Ovary (tissue), 3 donors: Measurements from ENCODE around the gene IRAK1.

Experiments used
- EP300 ChIP-seq: sonication (generic); formaldehyde crosslinking; IDR thresholded peaks from one replicate; pipeline ENCODE4 v1.6.1; 2017; ENCODE audit warnings: antibody characterized with exemption
- POLR2A ChIP-seq: fragments of 450-650 bp; IDR thresholded peaks from one replicate; pipeline ENCODE4 v1.6.1; 2017; ENCODE audit warnings: antibody characterized with exemption, mild to moderate bottlenecking, moderate library complexity
- TF ChIP-seq, protein P1 (sequence below), 3 donors: fragments of 450-650 bp in 2 of 3; fragments of 200-600 bp in 1 of 3; IDR thresholded peaks; one replicate each; pipeline versions ENCODE4 v1.5.1 to v1.8.0; 2016 to 2022; ENCODE audit warnings: antibody characterized with exemption in 3 of 3, mild to moderate bottlenecking in 1 of 3
- donor health status: DM: no; HTN: no; CAD: no.

DNA sequence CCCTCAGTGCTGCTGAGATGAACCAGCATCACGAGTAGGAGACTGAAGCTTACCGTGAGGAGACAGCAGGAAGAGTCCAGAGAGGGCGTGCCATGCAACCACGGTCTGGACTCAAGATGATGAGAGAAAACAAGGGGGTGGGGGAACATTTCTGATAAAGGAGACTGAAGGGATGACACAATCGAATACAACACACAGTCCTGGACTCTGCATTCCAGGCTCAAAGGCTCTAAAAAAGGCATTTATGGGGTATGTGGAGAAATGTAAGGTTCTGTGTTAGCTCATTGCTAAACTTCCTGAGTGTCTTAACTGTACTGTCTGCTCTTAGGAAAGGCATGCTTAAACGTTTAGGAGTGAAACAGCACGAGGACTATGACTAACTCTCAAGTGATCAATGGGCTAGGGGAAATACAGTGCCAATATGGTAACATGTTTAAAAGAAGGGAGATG lies 20.6 kb upstream of the IRAK1 start:
- TF ChIP-seq, protein P1, sequence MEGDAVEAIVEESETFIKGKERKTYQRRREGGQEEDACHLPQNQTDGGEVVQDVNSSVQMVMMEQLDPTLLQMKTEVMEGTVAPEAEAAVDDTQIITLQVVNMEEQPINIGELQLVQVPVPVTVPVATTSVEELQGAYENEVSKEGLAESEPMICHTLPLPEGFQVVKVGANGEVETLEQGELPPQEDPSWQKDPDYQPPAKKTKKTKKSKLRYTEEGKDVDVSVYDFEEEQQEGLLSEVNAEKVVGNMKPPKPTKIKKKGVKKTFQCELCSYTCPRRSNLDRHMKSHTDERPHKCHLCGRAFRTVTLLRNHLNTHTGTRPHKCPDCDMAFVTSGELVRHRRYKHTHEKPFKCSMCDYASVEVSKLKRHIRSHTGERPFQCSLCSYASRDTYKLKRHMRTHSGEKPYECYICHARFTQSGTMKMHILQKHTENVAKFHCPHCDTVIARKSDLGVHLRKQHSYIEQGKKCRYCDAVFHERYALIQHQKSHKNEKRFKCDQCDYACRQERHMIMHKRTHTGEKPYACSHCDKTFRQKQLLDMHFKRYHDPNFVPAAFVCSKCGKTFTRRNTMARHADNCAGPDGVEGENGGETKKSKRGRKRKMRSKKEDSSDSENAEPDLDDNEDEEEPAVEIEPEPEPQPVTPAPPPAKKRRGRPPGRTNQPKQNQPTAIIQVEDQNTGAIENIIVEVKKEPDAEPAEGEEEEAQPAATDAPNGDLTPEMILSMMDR (IDR thresholded peaks at IDR 0.05), result no peak
- TF ChIP-seq POLR2A (no peak), EP300 (no peak)
